NCI-H69 (cell line): ENCODE measurements around the gene RIPOR1.
"Not testable (repeated sequence)": the region's sequence is repeated elsewhere in the genome, so short reads cannot be mapped to it uniquely, and the experiment has no call there.

Experiments used
- DNase-seq: peaks from one replicate; lab custom pipeline; 2025; lab: John Stamatoyannopoulos, UW

Gene RIPOR1

GRCh38 chr16:67528222-67528869 is at the start of gene RIPOR1:
Gene RIPOR1 (plus strand): TSS chr16:67528829. CDS start chr16:67538447, 9,618 bp downstream.
- peak; percentile 24 for DNase-seq

- peak; percentile 95 for DNase-seq
Observed at GRCh38 chr16:67480833-67481560, 47.6 kb upstream of the RIPOR1 start, which contains the start of gene ATP6V0D1. Gene ATP6V0D1 (minus strand): TSS chr16:67481157. CDS start chr16:67481086, 71 bp downstream.

- peak; percentile 57 for DNase-seq
Observed at GRCh38 chr16:67481561-67482232, 46.9 kb upstream of the RIPOR1 start.

GRCh38 chr16:67482233-67482924 is 46.2 kb upstream of the RIPOR1 start:
- DNase-seq, result no peak

GRCh38 chr16:67483150-67483549 is 45.5 kb upstream of the RIPOR1 start, which contains the start of gene AGRP:
Gene AGRP (minus strand): TSS chr16:67483547. CDS start chr16:67483398, 149 bp downstream.
- no peak for DNase-seq

- DNase-seq, result no peak
Observed at GRCh38 chr16:67483731-67484525, 44.7 kb upstream of the RIPOR1 start.

- DNase-seq, result no peak
Observed at GRCh38 chr16:67486805-67487204, 41.8 kb upstream of the RIPOR1 start.

GRCh38 chr16:67487561-67487960 is 41.1 kb upstream of the RIPOR1 start:
- DNase-seq, result not testable (repeated sequence)

GRCh38 chr16:67489401-67490083 is 39.1 kb upstream of the RIPOR1 start:
- no peak for DNase-seq

GRCh38 chr16:67490335-67491096 is 38.1 kb upstream of the RIPOR1 start:
- DNase-seq, result no peak

GRCh38 chr16:67499106-67499505 is 29.5 kb upstream of the RIPOR1 start:
- no peak for DNase-seq

GRCh38 chr16:67504031-67505021 is 24.3 kb upstream of the RIPOR1 start:
- DNase-seq, result peak; percentile 55

- no peak for DNase-seq
Observed at GRCh38 chr16:67506468-67506867, 22.2 kb upstream of the RIPOR1 start.

- DNase-seq, result no peak
Observed at GRCh38 chr16:67509016-67509415, 19.6 kb upstream of the RIPOR1 start.

GRCh38 chr16:67513892-67514291 is 14.7 kb upstream of the RIPOR1 start:
- DNase-seq, result peak; percentile 7

GRCh38 chr16:67514382-67514828 is 14.2 kb upstream of the RIPOR1 start:
- peak; percentile 77 for DNase-seq

GRCh38 chr16:67516296-67517154 is 12.1 kb upstream of the RIPOR1 start:
- no peak for DNase-seq

GRCh38 chr16:67517155-67517445 is 11.5 kb upstream of the RIPOR1 start:
- DNase-seq, result no peak
